ENCODE results near the gene ATP2A1. TPM values are rescaled to one million over a fixed set of nuclear protein-coding genes. Genes with fewer than 3 reads are reported as not detected.
A peak's percentile ranks its signal among the peaks of the same experiment; 100 is the strongest.

Gene ATP2A1
- total RNA-seq, 1 donor from 2014 or later = 1.9 TPM

- Mint-ChIP-seq H3K4me3 (ENCODE audit: unreplicated experiment) (no peak overlapping the region), H3K4me1 (ENCODE audit: unreplicated experiment) (peaks cover 9% of the 10 kb centered on the region), H3K27me3 (ENCODE audit: unreplicated experiment) (peaks cover 9% of the 10 kb centered on the region), H3K36me3 (ENCODE audit: low read depth, unreplicated experiment) (peaks cover 2% of the 10 kb centered on the region), H3K27ac (ENCODE audit: unreplicated experiment) (no peak overlapping the region), H3K9me3 (ENCODE audit: unreplicated experiment) (no peaks in the 10 kb centered on the region)
- no peak for TF ChIP-seq CTCF (IDR thresholded peaks at IDR 0.05; ENCODE audit: unreplicated experiment)
- no peak for DNase-seq (ENCODE audit: low spot score)
Measured at GRCh38 chr16:28876019-28876659, 2.1 kb upstream of the ATP2A1 start.

DNA sequence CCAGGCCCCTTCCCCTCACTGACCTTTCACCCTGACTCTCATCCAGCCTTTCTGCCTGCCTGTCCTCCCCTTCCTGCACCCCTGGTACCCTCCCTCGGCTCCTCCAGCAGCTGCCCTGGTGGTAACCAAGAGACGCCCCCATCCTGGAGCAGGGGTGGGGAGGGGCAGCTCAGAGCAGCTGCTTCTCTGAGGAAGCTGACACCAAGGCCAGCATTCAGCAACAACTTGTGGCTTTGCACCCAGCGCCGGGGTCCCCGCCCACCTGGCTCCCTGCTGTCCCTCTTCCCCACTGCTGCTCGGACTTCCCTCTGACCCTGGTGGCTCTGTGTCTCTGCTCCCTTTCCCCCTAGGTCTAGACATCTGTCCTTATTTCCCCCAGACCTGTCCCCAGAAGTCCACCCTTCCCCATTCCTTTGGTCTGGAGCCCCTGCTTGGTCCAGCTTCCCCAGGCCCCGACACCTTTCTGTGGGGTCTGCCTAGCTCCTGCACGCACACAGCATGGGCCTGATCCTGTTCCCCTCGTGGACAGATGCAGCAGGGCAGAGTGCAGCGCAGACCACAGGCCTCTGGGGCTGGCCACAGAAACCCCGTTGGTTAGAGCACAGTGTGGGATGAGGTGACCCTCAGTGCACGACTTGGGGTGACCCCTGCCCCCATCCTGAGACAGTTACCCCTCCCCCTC lies 1.2 kb upstream of the ATP2A1 start:
- peaks cover 11% of the 10 kb centered on the region for H3K27me3 Mint-ChIP-seq (ENCODE audit: unreplicated experiment)
- no peaks in the 10 kb centered on the region for H3K9me3 Mint-ChIP-seq (ENCODE audit: unreplicated experiment)
- no peak for DNase-seq (ENCODE audit: low spot score)
- TF ChIP-seq CTCF (IDR thresholded peaks at IDR 0.05; ENCODE audit: unreplicated experiment) = no peak
- peaks cover 5% of the 10 kb centered on the region for H3K36me3 Mint-ChIP-seq (ENCODE audit: low read depth, unreplicated experiment)
- no peak overlapping the region for H3K4me3 Mint-ChIP-seq (ENCODE audit: unreplicated experiment)
- H3K4me1 Mint-ChIP-seq (ENCODE audit: unreplicated experiment) = peaks cover 11% of the 10 kb centered on the region
- H3K27ac Mint-ChIP-seq (ENCODE audit: unreplicated experiment) = no peak overlapping the region

- Mint-ChIP-seq H3K36me3 (ENCODE audit: low read depth, unreplicated experiment) (peaks cover 5% of the 10 kb centered on the region), H3K4me3 (ENCODE audit: unreplicated experiment) (no peak overlapping the region), H3K4me1 (ENCODE audit: unreplicated experiment) (peaks cover 11% of the 10 kb centered on the region), H3K9me3 (ENCODE audit: unreplicated experiment) (no peaks in the 10 kb centered on the region), H3K27me3 (ENCODE audit: unreplicated experiment) (peaks cover 11% of the 10 kb centered on the region), H3K27ac (ENCODE audit: unreplicated experiment) (no peak overlapping the region)
- TF ChIP-seq CTCF (IDR thresholded peaks at IDR 0.05; ENCODE audit: unreplicated experiment) = no peak
- no peak for DNase-seq (ENCODE audit: low spot score)
Measured at GRCh38 chr16:28877655-28878000, 660 bp upstream of the ATP2A1 start.

DNA sequence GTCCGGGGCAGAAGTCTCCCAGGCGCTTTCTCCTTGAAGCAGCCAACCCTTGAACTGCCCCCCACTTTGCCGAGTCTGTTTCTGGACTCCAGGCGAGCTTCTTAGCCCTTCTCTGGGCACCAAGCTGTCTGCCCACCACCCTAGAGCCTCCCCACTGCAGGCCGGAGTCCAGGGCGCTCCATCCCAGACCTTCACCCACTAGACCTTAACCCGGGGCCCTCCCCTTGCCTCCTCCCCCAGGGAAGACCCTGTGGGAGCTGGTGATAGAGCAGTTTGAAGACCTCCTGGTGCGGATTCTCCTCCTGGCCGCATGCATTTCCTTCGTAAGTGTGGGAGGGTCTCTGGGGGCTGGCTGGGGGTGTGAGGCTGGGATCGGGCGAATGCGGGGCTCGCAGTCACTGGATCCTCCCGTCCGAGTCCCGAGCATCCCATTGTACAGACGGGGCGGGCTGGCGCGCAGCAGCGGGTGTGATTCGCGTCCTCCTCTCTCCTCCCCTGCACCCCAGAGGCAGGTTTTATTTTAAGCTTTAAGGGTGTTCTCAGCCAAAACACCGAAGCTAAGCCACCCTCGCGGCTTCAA lies 1.1 kb downstream of the ATP2A1 start:
- no peak for TF ChIP-seq CTCF (IDR thresholded peaks at IDR 0.05; ENCODE audit: unreplicated experiment)
- DNase-seq (ENCODE audit: low spot score) = no peak
- peaks cover 5% of the 10 kb centered on the region for H3K36me3 Mint-ChIP-seq (ENCODE audit: low read depth, unreplicated experiment)
- peaks cover 19% of the 10 kb centered on the region for H3K4me1 Mint-ChIP-seq (ENCODE audit: unreplicated experiment)
- H3K27me3 Mint-ChIP-seq (ENCODE audit: unreplicated experiment) = peaks cover 14% of the 10 kb centered on the region
- H3K9me3 Mint-ChIP-seq (ENCODE audit: unreplicated experiment) = no peaks in the 10 kb centered on the region
- H3K4me3 Mint-ChIP-seq (ENCODE audit: unreplicated experiment) = peak overlapping the region; percentile 90
- H3K27ac Mint-ChIP-seq (ENCODE audit: unreplicated experiment) = no peak overlapping the region

Data from endothelial cell (in vitro differentiated cells).